ENCODE measurements around the gene LASP1NB.

DNA sequence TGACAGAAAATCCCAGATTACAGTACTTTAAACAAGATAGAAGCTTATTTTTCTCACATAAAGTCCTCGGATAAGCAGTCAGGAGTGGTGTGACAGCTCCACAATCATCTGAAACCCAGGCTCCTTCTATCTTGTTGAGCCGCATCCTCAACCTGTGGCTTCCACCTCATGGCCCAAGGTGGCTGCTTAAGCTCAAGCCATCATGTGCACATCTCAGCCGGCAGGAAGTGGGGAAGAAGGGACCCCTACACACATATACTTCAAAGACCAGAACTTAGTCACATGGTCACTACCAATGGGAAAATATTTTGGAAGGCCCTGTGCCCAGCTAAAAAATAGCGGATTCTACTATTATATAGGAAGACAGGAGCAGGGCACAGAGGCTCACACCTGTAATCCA, 52.8 kb downstream of the LASP1NB start:
- TF ChIP-seq, protein P1, sequence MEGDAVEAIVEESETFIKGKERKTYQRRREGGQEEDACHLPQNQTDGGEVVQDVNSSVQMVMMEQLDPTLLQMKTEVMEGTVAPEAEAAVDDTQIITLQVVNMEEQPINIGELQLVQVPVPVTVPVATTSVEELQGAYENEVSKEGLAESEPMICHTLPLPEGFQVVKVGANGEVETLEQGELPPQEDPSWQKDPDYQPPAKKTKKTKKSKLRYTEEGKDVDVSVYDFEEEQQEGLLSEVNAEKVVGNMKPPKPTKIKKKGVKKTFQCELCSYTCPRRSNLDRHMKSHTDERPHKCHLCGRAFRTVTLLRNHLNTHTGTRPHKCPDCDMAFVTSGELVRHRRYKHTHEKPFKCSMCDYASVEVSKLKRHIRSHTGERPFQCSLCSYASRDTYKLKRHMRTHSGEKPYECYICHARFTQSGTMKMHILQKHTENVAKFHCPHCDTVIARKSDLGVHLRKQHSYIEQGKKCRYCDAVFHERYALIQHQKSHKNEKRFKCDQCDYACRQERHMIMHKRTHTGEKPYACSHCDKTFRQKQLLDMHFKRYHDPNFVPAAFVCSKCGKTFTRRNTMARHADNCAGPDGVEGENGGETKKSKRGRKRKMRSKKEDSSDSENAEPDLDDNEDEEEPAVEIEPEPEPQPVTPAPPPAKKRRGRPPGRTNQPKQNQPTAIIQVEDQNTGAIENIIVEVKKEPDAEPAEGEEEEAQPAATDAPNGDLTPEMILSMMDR (IDR thresholded peaks at IDR 0.05): no peak
- no peak for TF ChIP-seq POLR2A (IDR thresholded peaks at IDR 0.05)
